Activated T-cell treated with anti-CD3 and anti-CD28 coated beads for 4 hours (primary cell): Measurements from ENCODE around the gene NEK7.
"Not testable (repeated sequence)": the region's sequence is repeated elsewhere in the genome, so short reads cannot be mapped to it uniquely, and the experiment has no call there.

ENCODE experiments used
- DNase-seq: peaks from one replicate; pipeline ENCODE4 v3.0.0-alpha.2; 2020

The NEK7 gene

DNA sequence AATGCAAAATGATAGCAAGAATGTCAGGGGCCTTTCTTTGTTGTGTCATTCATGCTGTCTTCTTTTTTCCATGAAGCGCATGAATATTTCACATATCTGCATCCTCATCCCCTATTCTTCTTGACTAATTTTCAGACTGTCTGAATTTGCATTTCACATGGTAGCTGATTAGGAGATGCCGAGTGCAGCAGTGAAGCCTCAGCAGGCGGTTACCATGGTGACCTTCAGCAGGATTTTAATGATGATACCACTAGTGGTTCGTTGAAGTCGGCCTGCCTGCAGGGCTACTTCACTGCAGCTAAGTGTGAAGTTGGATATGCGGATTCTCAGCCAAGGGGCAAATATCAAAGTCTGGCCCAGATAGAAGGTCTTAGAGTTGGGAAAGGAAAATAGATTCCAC, 141.8 kb downstream of the NEK7 start:
- DNase-seq = no peak

DNA sequence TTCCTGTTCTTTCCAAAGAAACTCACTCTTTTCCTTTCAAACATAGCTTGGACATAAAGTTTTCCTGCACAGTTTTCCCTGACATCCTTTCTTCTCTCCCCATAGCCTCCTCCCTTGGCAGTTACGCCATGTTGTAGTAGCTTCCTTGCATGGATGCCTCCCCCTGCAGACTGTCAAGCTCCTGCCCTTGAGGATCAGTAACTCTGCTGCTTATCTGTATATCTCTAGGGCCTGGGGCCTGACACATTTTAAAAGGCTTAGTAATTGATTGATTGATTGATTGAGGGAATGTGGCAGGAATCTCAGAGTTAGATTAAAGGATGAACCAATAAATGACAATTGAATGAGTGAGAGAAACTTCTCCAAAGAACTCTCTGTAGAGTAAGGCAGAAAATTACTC, 143.7 kb downstream of the NEK7 start:
- DNase-seq = no peak

DNA sequence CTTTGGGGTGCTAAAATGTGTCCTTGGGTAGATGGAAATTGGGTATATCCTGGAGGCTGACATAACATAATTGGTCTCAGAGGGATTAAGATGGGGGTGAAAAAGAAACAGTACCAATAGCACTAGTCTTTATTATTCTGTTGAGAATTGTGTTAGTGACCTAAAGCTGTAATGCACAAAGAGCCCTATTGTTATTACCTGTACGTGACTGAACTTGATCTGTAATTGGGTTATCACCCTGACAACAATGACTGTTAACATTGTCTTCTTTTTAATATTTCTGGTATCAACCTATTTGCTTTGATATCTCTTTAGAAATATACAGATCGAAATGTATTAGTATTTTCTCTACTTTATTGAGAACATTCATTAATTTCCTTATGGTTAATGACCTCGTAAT, 147.6 kb downstream of the NEK7 start:
- no peak for DNase-seq

DNA sequence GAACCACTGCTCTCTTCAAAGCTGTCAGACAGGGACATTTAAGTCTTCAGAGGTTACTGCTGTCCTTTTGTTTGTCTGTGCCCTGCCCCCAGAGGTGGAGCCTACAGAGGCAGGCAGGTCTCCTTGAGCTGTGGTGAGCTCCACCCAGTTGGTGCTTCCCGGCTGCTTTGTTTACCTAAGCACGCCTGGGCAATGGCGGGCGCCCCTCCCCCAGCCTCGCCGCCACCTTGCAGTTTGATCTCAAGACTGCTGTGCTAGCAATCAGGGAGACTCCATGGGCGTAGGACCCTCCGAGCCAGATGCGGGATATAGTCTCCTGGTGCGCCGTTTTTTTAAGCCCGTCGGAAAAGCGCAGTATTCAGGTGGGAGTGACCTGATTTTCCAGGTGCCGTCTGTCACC, 158.0 kb downstream of the NEK7 start:
- DNase-seq = not testable (repeated sequence)

DNA sequence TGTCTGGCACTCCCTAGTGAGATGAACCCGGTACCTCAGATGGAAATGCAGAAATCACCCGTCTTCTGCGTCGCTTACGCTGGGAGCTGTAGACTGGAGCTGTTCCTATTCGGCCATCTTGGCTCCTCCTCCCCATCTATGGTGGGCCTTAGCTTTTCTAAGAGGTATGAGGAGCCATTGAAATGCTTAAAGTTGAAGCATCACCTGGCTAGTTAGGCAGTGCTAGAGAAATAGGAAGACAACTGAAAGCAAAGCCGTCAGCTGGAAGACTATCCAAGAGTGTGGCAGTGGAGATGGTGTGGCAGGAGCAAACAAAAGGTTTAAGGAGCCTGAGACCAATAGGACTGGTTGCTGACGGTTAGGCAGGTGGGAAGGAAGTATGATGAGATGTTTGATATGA, 158.5 kb downstream of the NEK7 start:
- not testable (repeated sequence) for DNase-seq

DNA sequence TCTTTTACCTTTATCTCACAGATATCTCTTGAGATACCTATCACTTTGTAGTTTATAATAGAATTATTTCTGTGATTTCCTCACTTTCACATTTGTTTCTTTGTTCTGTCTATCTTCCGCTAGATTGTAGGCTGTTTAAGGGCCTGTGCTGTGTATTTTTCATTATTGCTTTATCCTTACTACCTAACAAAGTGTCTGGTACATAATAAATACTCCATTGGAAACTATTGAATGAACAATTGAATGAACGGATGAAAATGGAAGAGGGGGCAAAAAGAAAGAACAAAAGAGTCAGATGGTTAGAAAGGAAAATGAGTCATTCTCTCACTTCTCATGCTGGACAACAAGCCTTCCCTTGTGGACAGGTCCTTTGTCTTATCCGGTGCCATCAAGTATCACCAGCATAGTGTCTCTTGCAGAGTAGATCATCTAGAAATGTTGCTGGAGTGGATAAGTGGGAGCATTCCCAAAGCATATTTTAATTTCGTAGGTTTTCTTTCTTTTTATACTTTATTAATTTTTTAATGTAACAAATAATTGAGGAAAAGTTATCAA, 159.8 kb downstream of the NEK7 start:
- DNase-seq = no peak

DNA sequence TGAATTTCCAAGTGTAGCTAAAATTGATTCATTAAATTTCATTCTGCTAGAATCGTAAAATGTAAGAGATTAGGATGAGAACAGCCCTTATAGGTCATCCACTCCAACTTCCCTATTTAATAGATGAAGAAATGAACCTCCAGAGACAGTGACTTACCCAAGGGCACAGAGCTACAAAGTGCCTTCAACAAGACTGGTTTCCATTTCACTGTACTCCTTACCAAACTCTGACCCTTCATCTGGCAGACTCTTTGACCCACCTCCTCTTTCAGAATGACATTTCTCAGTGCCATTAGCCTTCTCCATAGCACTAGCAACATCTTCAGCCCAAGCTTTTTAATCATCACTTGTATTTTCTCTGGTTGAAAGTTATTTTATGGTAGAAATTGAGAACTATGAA, 161.3 kb downstream of the NEK7 start:
- no peak for DNase-seq

DNA sequence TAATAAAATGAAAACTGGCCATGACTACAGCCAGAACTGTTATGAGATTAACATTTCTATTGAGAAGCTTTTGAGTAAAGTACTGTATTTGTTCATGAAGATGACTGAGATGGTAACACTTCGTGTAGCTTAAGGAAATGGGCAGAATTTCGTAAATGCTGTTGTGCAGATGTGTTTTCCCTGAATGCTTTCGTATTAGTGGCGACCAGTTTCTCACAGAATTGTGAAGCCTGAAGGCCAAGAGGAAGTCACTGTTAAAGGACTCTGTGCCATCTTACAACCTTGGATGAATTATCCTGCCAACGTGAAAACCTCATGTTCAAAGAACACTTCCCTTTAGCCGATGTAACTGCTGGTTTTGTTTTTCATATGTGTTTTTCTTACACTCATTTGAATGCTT, 164.0 kb downstream of the NEK7 start:
- DNase-seq = no peak

DNA sequence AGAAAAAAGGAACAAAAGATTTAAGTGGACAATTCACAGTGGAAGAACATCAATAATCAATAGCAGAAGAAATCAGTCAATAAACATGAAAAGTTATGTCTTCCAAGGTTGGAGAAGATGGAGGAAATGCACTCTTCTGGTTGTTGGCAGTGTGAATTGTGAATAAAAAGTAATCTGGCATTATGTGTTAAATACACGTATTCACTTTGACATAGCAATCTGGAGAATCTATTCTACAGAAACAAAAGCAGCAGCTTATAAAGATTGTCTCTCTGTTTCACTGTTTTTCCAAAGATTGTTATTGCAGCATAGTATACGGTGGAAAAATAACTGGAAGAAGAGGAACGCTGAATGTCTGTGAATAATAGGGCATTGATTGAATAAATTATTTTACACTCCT, 169.4 kb downstream of the NEK7 start:
- DNase-seq = no peak

DNA sequence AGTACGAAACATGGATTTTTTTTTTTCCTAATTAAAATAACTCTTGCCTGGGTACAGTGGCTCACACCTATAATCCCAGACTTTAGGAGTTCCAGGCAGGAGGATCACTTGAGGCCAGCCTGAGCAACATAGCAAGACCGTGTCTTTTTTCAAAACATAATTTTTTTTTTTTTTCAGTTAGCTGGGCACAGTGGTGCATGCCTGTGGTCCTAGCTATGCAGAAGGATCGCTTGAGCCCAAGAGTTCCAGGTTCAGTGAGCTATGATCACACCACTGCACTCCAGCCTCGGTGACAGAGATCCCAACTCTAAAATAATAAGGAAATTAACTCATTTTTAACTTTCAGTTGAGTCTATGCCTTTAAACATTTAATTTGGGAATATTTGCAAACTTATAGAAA, 170.1 kb downstream of the NEK7 start:
- DNase-seq = no peak

DNA sequence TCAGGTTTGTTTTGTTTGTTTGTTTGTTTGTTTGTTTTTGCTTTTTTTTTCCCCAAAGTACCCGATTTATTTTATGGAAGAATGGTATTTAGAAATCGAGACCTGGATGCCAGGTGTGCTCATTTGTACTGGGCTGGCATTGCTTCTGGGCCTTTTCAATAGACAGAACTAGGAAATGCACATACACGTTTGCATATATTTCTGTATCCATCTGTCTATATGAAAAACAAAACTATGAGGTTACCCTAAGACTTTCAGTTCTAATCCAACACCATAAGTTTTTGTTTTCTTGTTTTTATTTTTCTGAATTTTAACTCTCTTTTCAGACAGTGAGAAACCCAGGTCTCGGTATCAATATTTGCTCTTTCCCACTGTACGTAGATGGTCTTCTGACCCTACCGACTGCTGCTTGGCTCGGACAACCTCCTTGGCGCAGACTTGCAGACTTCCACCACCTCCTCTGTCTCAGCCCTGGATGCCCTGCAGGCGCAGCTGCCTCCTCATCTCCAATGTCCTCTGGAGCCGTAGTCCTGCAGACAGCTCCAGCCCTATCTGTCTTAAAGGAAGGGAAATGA, 171.7 kb downstream of the NEK7 start:
- DNase-seq = no peak

DNA sequence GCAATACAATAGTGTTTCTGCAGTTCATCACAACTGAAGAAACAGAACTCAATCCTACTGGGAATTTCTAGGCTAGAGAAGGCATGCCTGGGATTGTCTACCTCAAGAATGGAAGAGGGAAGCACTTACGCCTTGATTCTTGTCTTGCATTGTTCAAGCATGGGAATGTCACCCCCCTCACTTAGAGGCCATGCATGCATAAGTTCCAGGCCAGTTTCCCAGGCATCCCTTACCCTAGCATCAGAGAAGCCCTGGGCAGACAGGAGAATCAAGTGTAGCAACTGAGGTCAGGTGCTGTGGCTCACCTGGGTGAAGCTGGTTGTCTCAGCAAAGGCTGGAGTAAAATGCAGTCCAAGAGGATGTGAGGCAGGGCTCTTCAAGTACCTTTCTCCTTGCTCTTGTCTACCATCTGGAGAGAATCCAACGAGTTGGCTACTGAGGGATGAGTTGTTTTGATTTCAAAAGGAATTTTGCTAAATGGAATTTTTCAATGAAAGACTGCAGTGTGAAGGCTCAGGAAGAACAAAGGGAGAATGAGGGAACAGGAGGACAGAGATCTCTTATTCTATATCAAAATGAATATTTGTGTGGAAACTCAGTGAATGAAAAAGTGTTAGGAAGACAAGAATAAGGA, 174.3 kb downstream of the NEK7 start:
- no peak for DNase-seq

DNA sequence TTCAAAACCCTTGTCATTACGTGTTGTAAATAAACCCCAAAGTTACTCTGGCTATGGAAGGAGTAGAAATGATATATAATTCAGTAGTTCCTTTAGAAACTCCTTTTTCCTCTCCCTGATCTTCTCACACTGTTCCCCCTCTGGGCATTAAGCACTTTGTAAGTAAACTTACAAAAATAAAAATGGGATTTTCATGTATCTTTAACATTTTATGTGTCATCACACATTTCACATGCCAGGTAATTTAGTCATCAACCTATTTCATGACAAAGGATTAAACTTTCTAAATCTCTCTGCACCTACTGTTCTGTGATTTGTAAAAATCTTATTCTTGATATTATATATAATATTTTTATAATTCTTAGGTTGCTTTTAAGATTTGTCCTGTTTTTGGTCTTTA, 176.9 kb downstream of the NEK7 start:
- DNase-seq = no peak

DNA sequence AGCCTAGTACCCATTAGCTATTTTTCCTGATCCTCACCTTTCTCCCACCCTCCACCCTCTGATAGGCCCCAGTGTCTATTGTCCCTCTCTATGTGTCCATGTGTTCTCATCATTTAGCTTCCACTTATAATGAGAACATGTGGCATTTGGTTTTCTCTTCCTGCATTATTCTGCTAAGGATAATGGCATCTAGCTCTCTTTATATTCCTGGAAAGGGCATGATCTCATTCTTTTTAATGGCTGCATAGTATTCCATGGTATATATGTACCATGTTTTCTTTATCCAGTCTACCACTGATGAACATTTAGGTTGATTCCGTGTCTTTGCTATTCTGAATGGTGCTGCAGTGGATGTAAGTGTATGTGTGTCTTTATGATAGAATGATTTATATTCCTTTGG, 178.9 kb downstream of the NEK7 start:
- DNase-seq = no peak

DNA sequence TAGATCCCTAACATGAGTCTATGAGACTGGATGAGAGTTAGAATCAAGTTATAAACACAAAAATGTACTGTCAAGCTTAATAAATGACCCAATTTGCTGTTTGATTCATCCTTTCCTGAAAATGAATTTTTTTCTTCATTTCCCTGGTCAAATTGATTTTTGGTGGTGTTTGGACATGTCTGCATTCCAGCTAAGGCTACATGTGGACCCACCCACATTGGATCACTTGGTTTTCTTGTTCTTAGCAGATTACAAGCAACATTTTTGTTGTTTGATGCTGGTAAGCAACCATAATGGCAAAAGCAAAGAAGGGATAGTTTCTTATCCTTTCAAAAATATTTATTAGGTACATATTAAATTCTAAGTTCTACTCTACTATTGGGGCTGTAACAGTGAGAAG, 181.1 kb downstream of the NEK7 start:
- no peak for DNase-seq

DNA sequence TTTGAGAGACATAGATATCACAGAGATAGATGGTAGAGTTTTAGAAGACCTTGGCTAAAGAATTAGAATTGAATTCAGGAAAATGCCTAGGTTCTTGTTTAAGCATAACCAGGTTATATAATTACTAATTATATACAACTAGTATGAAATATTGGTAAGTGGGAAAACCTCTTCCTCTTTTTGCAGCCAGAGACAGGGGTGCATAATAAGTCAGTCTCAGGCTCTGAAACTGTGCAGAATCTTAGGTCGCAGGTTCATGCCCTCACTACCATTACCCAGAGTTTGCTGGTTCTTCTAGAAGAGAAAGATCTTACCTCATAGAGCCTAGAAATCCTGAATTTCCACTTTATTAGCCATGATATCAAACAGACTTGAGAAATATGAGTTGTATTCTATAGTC, 183.3 kb downstream of the NEK7 start:
- DNase-seq = no peak

DNA sequence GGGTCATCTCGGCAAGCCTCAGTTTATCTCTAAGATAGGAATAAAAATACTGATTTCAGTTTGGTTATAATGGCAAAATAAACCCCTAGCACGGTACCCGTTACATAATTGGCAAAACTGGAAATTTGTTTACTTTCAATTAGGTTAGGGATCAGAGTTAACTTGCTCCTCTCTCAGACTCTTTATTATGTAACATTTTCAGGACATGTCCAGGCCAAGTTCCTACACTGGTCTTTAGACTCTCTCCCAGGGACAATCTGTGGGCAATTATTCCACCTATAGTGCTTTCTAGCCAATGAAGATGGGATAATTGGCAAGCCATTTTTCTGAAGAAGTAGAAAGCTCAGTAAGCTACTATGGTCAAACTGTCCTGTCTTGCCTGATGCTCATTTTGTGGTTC, 189.4 kb downstream of the NEK7 start:
- no peak for DNase-seq

DNA sequence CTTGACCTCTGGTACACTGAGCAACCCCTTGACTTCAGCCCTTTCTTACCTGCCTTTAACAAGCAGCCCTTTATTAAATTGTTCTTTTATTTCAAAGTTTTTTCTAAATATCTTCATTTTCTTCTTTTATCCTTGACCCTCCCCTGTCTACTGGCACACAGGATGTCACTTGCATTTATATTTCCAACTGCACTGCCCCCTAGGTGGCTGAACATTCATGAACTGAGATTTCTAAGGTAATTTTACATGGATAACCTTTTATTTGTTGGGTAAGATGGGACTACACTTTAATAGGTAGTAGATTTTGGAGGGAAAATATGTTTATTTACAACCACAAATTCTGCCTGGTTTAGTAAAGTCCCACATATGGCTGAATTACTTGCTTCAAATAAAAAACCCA, 193.7 kb downstream of the NEK7 start:
- DNase-seq = no peak

DNA sequence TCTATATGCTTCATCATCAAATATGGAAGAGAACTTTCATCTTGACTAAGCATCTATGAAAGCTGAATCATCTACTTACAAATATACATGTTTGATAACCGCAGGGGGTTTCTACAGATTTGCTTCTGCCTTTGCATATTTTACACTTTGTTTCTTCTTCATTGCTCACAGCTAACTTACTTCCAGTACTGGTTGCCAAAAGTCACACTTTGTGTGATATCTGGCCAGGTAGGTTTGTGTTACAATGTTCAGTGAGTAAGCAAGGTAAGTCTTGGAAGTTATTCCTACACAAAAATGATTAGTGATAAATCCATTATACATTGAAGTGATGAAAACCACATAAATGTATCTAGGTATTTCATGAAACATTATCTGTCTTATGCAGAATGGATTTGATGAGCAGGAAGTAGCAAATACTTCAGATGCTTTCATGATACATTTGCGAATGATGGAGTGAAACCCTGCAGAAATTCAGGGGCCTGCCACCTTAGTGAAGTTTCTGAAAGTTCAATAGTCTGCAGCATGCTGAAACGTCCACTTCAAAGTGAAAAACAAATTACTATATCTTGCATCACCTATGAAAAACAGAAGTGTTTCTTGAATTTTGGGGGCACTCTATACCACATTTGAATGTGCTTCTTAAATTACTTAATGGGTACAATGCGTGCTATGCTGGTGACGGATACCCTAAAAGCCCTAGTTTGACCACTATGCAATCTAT, 196.3 kb downstream of the NEK7 start:
- DNase-seq = no peak

DNA sequence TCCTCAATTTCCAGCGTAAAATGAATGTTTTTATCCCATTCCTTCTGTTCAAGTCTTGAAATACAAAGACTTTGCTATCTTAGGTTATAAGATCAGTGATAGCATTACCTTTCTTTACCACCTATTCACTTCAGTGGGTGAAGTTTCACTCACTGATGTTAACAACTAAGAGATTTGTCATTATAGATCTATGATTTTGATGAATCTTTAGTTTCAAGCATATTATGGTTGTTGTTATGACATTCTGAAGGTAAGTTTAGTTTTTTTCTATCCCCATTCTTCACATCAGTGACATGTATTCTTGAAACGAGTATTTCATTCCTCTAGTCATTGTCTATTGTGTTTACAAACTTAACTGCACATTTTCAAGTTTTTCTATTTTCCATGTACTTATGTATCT, 201.1 kb downstream of the NEK7 start:
- no peak for DNase-seq

DNA sequence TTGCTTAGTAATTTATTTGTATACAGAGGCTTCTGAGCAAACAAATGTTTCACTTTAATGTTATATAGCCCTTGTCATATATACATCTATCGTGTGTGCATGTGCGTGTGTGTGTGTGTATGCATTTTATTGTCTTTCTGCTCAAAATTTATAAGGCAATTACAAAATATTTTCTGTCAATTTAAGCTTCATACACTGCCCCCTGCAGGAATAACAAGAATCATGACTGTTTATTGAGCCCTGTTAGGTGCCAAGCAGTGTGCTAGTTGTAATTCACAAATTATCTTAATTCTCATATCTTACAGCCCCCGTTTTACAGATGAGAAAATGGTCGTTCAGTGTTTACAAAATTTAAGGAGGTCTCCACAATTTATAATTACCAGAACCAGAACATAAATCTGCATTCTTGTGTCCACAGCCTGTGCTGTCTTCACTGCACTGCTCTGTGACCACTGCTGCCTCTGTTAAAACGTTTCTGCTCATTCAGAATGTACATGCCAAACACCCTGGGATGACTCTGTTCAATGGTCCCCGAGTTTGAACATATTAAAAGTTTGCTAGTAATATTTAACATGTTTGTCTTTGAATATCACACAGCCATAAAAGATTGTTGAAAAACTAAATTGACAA, 202.3 kb downstream of the NEK7 start:
- DNase-seq = no peak

DNA sequence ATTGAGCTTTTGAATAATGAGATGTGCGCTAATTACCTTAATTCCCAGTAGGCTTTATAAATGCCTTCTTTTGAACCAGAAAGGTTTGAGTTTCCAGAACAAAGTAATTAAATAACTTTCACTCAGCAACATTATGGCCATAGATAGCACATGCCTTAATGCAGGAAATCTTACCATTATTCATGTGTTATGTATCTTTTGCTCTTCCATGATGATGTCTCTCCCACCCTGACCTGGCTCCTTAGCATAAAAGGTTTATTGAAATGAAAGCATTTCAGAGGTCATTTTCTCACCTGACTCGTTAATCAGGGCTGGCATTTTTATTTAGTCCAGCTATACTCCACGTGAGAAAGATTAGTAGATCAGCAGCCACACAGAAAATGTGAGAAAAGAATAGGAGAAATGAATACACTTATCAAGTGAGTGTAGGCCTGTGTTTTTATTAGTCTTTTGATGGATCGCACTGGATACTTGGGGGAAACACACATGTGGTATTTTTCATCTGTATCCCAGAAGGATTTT, 203.5 kb downstream of the NEK7 start:
- no peak for DNase-seq

DNA sequence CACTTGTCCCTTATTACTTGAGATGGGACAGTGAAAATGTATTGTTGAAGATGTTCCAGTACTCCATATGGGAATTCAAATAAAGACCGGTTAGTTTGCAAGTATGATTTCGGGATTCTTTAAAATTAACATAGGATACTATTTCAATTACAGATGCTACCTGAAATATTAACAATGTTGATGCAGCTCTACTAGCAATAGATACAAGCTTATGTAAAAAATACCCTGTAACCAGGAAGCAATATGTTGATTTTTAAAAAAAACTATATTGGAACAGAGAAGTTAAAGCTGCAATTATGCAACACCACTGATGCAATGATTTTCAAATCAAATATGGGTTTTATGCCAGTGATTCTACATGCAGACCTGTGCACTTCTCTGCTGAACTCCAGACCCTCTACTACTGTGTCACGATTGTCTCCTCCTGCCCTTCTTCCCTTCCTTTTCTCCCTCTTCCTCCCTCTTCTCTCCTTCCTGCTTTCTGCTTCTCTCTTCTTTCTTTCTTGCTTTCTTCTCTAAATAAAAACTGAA, 204.5 kb downstream of the NEK7 start:
- no peak for DNase-seq
